Stimulated activated CD8-positive, alpha-beta memory T cell treated with anti-CD3 and anti-CD28 coated beads, Interleukin-4, amount 100 ng/mL, for 48 hours (primary cell): ENCODE measurements around the gene MICALL1.

Source experiments
- DNase-seq: peaks from one replicate; pipeline ENCODE4 v3.0.0-alpha.2; 2020

MICALL1 gene

GRCh38 chr22:37989146-37990045 lies 83.3 kb downstream of the MICALL1 start:
- no peak for DNase-seq

- no peak for DNase-seq
These were observed 84.2 kb downstream of the MICALL1 start for GRCh38 chr22:37990301-37990700.

GRCh38 chr22:37990862-37991261 lies 84.8 kb downstream of the MICALL1 start:
- no peak for DNase-seq

GRCh38 chr22:37991731-37992442 lies 85.8 kb downstream of the MICALL1 start:
- no peak for DNase-seq
